ENCODE results near the gene TRIM52. TPM values are rescaled to one million over a fixed set of nuclear protein-coding genes. Genes with fewer than 3 reads are reported as not detected.

Gene TRIM52
- total RNA-seq, 2 donors from 2014 or later = 13.1 to 15.9 TPM

DNA sequence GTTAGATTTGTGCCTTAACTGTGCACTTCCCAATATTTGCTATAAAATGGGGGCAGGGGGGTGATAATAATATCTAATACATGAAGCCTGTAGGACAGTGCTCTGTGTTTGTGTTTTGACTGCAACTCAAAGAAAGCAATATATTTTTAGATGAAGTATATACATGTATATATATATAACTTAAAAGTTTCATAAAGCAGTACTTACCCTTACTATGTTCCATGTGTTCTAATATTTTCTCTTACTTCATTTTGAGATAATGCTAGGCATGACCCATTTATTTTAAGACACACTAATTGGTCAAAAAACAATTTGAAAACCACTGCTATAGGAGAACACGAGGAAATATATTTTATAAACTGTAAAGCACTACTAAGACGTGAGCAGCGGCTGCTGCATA, 2.4 kb downstream of the TRIM52 start:
- Histone ChIP-seq H3K4me3 (peak overlapping the region; percentile 95), H3K27ac (no peak overlapping the region), H3K36me3 (peaks cover 6% of the 10 kb centered on the region), H3K9me3 (no peaks in the 10 kb centered on the region), H3K4me1 (ENCODE audit: control insufficient read depth in 1 of 2, low read depth in 2 of 2) (peaks cover 45 to 63% of the 10 kb centered on the region in 2 donors), H3K27me3 (replicated peaks; ENCODE audit: insufficient read depth) (no peaks in the 10 kb centered on the region)
- TF ChIP-seq, protein P1, sequence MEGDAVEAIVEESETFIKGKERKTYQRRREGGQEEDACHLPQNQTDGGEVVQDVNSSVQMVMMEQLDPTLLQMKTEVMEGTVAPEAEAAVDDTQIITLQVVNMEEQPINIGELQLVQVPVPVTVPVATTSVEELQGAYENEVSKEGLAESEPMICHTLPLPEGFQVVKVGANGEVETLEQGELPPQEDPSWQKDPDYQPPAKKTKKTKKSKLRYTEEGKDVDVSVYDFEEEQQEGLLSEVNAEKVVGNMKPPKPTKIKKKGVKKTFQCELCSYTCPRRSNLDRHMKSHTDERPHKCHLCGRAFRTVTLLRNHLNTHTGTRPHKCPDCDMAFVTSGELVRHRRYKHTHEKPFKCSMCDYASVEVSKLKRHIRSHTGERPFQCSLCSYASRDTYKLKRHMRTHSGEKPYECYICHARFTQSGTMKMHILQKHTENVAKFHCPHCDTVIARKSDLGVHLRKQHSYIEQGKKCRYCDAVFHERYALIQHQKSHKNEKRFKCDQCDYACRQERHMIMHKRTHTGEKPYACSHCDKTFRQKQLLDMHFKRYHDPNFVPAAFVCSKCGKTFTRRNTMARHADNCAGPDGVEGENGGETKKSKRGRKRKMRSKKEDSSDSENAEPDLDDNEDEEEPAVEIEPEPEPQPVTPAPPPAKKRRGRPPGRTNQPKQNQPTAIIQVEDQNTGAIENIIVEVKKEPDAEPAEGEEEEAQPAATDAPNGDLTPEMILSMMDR (IDR thresholded peaks at IDR 0.05) = no peak
- ATAC-seq (ENCODE audit: insufficient number of reproducible peaks, low FRiP score, low read depth) (no peak), DNase-seq (ENCODE audit: low spot score) (no peak)

GRCh38 chr5:181255836-181256578, 4.9 kb downstream of the TRIM52 start:
- H3K9me3 ChIP-seq = no peaks in the 10 kb centered on the region
- ATAC-seq (ENCODE audit: insufficient number of reproducible peaks, low FRiP score, low read depth) = no peak
- no peaks in the 10 kb centered on the region for H3K27me3 ChIP-seq (replicated peaks; ENCODE audit: insufficient read depth)
- TF ChIP-seq, protein P1 (IDR thresholded peaks at IDR 0.05) = no peak
- DNase-seq (ENCODE audit: low spot score) = no peak
- H3K4me3 ChIP-seq = no peak overlapping the region
- H3K4me1 ChIP-seq (ENCODE audit: control insufficient read depth in 1 of 2, low read depth in 2 of 2) = peaks cover 47 to 79% of the 10 kb centered on the region in 2 donors
- H3K27ac ChIP-seq = no peak overlapping the region
- H3K36me3 ChIP-seq = peaks cover 6% of the 10 kb centered on the region

DNA sequence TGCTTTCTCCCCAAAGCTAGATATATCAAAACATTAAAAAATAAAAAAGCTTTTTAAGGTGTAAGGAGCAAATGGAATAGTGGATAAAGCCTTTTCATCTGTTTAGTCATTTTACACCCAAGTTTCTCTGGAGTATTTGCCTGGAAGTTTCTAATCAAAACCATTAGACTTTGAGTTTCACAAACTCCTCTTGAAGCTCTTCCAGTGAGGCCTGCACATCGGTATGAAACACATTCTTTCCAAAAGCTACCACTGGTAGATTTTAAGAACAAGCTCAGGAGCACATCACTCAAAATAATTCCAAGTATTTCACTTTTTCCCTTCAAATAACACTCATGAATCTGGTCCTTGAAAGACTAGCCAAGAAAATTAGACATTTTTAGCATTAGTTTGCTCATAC, 5.7 kb downstream of the TRIM52 start:
- DNase-seq (ENCODE audit: low spot score) (no peak), ATAC-seq (ENCODE audit: insufficient number of reproducible peaks, low FRiP score, low read depth) (no peak)

DNA sequence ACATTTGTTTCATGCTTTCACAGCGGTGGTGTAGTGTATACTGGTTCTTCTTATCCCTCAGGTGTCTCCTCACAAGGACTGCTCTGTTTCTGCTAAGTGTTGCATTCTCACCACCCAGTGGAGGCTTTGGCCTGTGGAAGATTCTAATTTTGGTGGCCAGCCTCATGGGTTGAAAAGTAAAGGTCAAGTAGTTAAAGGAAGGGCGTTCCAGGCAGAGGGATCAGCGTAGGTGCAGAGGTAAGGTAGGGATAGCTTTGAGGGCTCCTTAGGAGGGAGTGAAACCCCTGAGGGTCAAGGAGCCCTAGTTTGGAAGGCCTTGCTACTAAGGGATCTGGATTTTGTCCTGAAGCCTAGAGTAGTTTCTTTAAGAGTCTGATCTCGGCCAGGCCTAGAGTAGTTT, 12.7 kb downstream of the TRIM52 start:
- Histone ChIP-seq H3K27ac (peak overlapping the region; percentile 68 to 99), H3K4me1 (ENCODE audit: control insufficient read depth in 1 of 2, low read depth in 2 of 2) (peaks cover 24 to 72% of the 10 kb centered on the region in 2 donors), H3K36me3 (no peaks in the 10 kb centered on the region), H3K27me3 (replicated peaks; ENCODE audit: insufficient read depth) (no peaks in the 10 kb centered on the region), H3K4me3 (peak overlapping the region; percentile 76), H3K9me3 (no peaks in the 10 kb centered on the region)
- DNase-seq (ENCODE audit: low spot score) (no peak), ATAC-seq (ENCODE audit: insufficient number of reproducible peaks, low FRiP score, low read depth) (no peak)
- TF ChIP-seq, protein P1 (IDR thresholded peaks at IDR 0.05) = no peak

More for the DNA sequence above, 5.7 kb downstream of the TRIM52 start:
- Histone ChIP-seq H3K9me3 (no peaks in the 10 kb centered on the region), H3K27me3 (replicated peaks; ENCODE audit: insufficient read depth) (no peaks in the 10 kb centered on the region), H3K4me1 (ENCODE audit: control insufficient read depth in 1 of 2, low read depth in 2 of 2) (peaks cover 47 to 86% of the 10 kb centered on the region in 2 donors), H3K4me3 (no peak overlapping the region), H3K36me3 (peaks cover 6% of the 10 kb centered on the region), H3K27ac (no peak overlapping the region)
- TF ChIP-seq, protein P1 (IDR thresholded peaks at IDR 0.05) = no peak

- H3K9me3 ChIP-seq = no peaks in the 10 kb centered on the region
- no peaks in the 10 kb centered on the region for H3K27me3 ChIP-seq (replicated peaks; ENCODE audit: insufficient read depth)
- peak overlapping the region; percentile 96 to 99 for H3K27ac ChIP-seq
- DNase-seq (ENCODE audit: low spot score) (peak; percentile 55), ATAC-seq (ENCODE audit: insufficient number of reproducible peaks, low FRiP score, low read depth) (peak; percentile 54)
- TF ChIP-seq, protein P1 (IDR thresholded peaks at IDR 0.05) = no peak
- H3K4me1 ChIP-seq (ENCODE audit: control insufficient read depth in 1 of 2, low read depth in 2 of 2) = peaks cover 33 to 71% of the 10 kb centered on the region in 2 donors
- H3K36me3 ChIP-seq = peaks cover 4% of the 10 kb centered on the region
- peak overlapping the region; percentile 76 for H3K4me3 ChIP-seq
These were observed 14.5 kb downstream of the TRIM52 start for GRCh38 chr5:181246276-181247049.
